SU-DHL-6 (cell line): ENCODE measurements around the gene ACACA.

Source experiments
- EZH2phosphoT487 ChIP-seq: fragments of 200-600 bp; sonication (generic), shearing (Covaris generic); conservative IDR thresholded peaks from 2 replicates; pipeline ENCODE4 v1.6.1; 2018; ENCODE audit warnings: mild to moderate bottlenecking, antibody characterized with exemption, low read length, moderate library complexity, mixed read lengths
- TF ChIP-seq, protein P1 (sequence below): fragments of 200-600 bp; sonication (generic); IDR thresholded peaks from one replicate; pipeline ENCODE4 v1.5.1; 2017; ENCODE audit warnings: antibody characterized with exemption, mild to moderate bottlenecking, low read length, moderate library complexity; ENCODE audit not compliant: insufficient read depth, poor library complexity, severe bottlenecking

DNA sequence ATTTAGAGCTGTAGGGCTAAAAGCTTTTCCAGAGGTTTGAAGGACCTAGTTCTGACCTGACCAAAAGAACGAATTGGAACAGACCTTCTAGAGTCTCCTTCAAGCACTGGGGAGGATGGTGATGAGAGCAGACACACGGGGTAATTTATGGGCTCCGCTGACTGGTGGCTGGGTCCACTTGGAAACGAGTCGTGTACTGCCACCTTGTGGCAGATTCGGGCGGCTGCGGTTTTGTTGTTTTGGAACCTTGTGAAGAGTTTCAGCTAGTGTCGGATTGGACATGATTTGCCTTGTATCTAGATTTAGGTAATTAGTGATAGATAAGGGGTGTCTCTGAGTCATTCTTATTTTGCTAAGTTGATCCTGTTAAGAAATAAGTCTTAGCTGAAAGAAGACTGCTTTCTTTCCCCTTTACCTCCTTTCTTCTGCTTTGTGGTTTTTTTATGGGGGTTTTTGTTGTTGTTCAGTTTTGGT is 359.0 kb downstream of the ACACA start:
- TF ChIP-seq, protein P1, sequence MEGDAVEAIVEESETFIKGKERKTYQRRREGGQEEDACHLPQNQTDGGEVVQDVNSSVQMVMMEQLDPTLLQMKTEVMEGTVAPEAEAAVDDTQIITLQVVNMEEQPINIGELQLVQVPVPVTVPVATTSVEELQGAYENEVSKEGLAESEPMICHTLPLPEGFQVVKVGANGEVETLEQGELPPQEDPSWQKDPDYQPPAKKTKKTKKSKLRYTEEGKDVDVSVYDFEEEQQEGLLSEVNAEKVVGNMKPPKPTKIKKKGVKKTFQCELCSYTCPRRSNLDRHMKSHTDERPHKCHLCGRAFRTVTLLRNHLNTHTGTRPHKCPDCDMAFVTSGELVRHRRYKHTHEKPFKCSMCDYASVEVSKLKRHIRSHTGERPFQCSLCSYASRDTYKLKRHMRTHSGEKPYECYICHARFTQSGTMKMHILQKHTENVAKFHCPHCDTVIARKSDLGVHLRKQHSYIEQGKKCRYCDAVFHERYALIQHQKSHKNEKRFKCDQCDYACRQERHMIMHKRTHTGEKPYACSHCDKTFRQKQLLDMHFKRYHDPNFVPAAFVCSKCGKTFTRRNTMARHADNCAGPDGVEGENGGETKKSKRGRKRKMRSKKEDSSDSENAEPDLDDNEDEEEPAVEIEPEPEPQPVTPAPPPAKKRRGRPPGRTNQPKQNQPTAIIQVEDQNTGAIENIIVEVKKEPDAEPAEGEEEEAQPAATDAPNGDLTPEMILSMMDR, result peak; percentile 92
- no peak for TF ChIP-seq EZH2phosphoT487
